ENCODE results near the gene PDIA2.

DNA sequence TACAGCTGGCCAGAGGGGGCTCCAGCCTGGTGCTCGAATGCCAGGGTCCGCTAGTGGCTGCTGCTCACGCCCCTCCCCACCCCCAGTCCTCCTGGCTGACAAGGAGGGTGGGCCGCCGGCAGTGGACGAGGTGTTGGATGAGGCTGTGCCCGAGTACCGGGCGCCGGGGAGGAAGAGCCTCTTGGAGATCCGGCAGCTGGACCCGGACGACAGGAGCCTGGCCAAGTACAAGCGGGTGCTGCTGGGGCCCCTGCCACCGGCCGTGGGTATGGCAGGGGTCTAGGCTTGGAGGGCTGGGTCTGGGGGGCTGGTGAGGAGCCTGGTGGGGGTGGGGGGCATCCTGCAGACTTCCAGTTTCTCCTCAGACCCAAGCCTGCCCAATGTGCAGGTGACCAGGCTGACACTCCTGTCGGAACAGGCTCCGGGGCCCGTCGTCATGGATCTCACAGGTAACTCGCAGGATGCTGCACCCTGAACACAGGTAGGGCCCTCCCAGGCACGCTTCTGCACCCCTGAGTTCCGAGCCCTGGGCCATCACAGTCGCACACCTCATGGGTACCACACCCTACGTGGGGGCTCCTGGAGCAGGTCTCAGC, 1.2 kb upstream of the PDIA2 start:
- TF ChIP-seq EZH2 (IDR thresholded peaks at IDR 0.05; ENCODE audit: low read length, unreplicated experiment) (no peak), CTCF (conservative IDR thresholded peaks at IDR 0.05; ENCODE audit: low read depth, low read length) (no peak), EZH2phosphoT487 (IDR thresholded peaks at IDR 0.05; ENCODE audit: borderline replicate concordance, low read length) (no peak)

Data from PC-3 (cell line).